ENCODE results near the gene RAD54L2. TPM values are rescaled to one million over a fixed set of nuclear protein-coding genes. Genes with fewer than 3 reads are reported as not detected.

The RAD54L2 gene
- total RNA-seq, 1 experiment from 2014 or later, result 22.6 TPM

DNA sequence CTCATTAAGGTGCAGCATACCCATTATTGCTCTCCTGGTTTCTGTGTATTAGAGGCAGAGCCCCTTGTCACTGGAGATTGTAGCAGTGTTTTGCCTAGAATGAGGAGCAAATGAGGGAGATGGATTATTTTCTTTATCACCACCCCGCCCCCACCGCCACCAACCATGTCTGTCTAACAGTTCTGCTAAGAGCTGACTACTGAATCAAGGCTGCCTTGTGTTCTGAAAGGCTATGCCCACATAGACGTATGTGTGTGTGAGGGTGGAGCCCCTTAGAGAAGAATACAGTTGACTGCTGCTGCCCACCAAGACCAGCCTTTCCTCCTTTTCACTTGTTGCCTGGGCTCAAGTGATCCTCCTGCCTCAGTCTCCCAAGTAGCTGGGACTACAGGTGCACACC, 47.4 kb downstream of the RAD54L2 start:
- intact Hi-C loops (cut with micrococcal nuclease; ENCODE audit: unreplicated experiment), result no loop called here

More for the DNA sequence above, 47.4 kb downstream of the RAD54L2 start:
- no peaks in the 10 kb centered on the region for H3K36me3 ChIP-seq (ENCODE audit: low read depth)
- TF ChIP-seq, protein P1, sequence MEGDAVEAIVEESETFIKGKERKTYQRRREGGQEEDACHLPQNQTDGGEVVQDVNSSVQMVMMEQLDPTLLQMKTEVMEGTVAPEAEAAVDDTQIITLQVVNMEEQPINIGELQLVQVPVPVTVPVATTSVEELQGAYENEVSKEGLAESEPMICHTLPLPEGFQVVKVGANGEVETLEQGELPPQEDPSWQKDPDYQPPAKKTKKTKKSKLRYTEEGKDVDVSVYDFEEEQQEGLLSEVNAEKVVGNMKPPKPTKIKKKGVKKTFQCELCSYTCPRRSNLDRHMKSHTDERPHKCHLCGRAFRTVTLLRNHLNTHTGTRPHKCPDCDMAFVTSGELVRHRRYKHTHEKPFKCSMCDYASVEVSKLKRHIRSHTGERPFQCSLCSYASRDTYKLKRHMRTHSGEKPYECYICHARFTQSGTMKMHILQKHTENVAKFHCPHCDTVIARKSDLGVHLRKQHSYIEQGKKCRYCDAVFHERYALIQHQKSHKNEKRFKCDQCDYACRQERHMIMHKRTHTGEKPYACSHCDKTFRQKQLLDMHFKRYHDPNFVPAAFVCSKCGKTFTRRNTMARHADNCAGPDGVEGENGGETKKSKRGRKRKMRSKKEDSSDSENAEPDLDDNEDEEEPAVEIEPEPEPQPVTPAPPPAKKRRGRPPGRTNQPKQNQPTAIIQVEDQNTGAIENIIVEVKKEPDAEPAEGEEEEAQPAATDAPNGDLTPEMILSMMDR (conservative IDR thresholded peaks at IDR 0.05), result no peak
- no peak for TF ChIP-seq EZH2 (IDR thresholded peaks at IDR 0.05; ENCODE audit: low read depth)
- no peaks in the 10 kb centered on the region for H3K4me1 ChIP-seq (replicated peaks; ENCODE audit: insufficient read depth)
- H3F3A ChIP-seq (ENCODE audit: insufficient read depth, low read depth), result no peaks in the 10 kb centered on the region
- H3K27me3 ChIP-seq (ENCODE audit: insufficient read depth, low read depth), result no peaks in the 10 kb centered on the region
- ChIA-PET CTCF (no interaction called here), POLR2A (ENCODE audit: unreplicated experiment) (no interaction called here)
- no peaks in the 10 kb centered on the region for H3K9me3 ChIP-seq (ENCODE audit: insufficient read depth, low read depth)
- no peaks in the 10 kb centered on the region for H3K9me2 ChIP-seq (ENCODE audit: insufficient read depth)
- H2AFZ ChIP-seq, result no peak overlapping the region
- H3K79me2 ChIP-seq (ENCODE audit: low read depth), result no peaks in the 10 kb centered on the region
- no peak overlapping the region for H3K27ac ChIP-seq
- no TSS peak for BruUV-seq (replicated peaks)
- H3K4me3 ChIP-seq, result no peak overlapping the region
- H4K20me1 ChIP-seq (ENCODE audit: insufficient read depth), result no peaks in the 10 kb centered on the region; the same call in 1 of the 2 replicates
- H3K4me2 ChIP-seq, result no peak overlapping the region
- DNase-seq, result no peak

Other genes starting within 250 kb of the RAD54L2 start
- gene MANF, start 153.4 kb upstream of the RAD54L2 start, total RNA-seq (2021), result 75.0 and 79.1 TPM in 2 replicates
- gene RBM15B, start 147.4 kb upstream of the RAD54L2 start, total RNA-seq (2021), result 29.1 and 29.4 TPM in 2 replicates
- gene DCAF1, start 38.7 kb upstream of the RAD54L2 start, total RNA-seq (2021), result 19.8 and 28.2 TPM in 2 replicates
- 44.3 and 53.0 TPM in 2 replicates for gene TEX264, start 132.5 kb downstream of the RAD54L2 start, total RNA-seq (2021)
- gene GRM2, start 168.3 kb downstream of the RAD54L2 start, total RNA-seq (2021), result 0.13 and 0.25 TPM in 2 replicates
- gene IQCF6, start 240.5 kb downstream of the RAD54L2 start, total RNA-seq (2021), result not detected in 2 replicates